ENCODE measurements around the gene ZFP28.

Gene ZFP28

DNA sequence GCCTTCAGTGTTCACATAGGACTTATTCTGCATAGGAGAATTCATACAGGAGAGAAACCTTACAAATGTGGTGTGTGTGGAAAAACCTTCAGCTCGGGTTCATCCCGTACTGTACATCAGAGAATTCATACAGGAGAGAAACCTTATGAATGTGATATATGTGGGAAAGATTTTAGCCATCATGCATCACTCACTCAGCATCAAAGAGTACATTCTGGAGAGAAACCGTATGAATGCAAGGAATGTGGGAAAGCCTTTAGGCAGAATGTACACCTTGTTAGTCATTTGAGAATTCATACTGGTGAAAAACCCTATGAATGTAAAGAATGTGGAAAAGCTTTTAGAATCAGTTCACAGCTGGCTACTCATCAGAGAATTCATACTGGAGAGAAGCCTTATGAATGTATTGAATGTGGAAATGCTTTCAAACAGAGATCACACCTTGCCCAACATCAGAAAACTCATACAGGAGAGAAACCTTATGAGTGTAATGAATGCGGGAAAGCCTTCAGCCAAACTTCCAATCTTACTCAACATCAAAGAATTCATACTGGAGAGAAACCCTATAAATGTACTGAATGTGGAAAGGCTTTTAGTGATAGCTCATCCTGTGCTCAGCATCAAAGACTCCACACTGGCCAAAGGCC lies 13.4 kb upstream of the ZFP28 start:
- Histone ChIP-seq H3K27me3 (no peaks in the 10 kb centered on the region), H3K4me1 (no peaks in the 10 kb centered on the region), H3K9me3 (peaks cover 18% of the 10 kb centered on the region), H3K4me3 (ENCODE audit: low read depth, low read length) (no peak overlapping the region), H3K36me3 (no peaks in the 10 kb centered on the region)
- TF ChIP-seq CTCF (IDR thresholded peaks at IDR 0.05; ENCODE audit: low read depth, low read length), result no peak
- no peak for DNase-seq

DNA sequence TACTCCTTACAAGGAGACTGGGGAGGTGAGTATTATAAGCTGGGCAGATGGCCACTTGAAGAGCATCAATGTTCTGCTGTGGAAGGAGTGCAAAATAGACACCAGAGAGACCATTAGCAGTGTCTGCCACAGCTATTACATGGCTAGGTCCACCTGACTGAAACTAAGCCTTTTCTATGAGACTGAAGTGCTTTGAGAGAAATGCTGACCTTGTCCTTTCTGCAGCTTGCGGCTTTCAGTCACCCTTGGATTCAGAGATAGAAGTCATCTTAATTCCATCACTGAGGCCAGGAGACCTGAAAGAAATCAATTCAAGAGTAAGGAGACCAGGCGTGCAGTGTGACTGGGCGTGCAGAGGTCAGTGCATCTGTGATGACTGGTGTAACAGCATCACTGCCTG lies 1.3 kb upstream of the ZFP28 start:
- no peaks in the 10 kb centered on the region for H3K27me3 ChIP-seq
- TF ChIP-seq CTCF (IDR thresholded peaks at IDR 0.05; ENCODE audit: low read depth, low read length), result no peak
- H3K9me3 ChIP-seq, result peaks cover 9% of the 10 kb centered on the region; the same call in 1 of the 2 replicates
- H3K4me3 ChIP-seq (ENCODE audit: low read depth, low read length), result no peak overlapping the region
- no peak for DNase-seq
- H3K4me1 ChIP-seq, result no peaks in the 10 kb centered on the region
- H3K36me3 ChIP-seq, result peaks cover 3% of the 10 kb centered on the region

DNA sequence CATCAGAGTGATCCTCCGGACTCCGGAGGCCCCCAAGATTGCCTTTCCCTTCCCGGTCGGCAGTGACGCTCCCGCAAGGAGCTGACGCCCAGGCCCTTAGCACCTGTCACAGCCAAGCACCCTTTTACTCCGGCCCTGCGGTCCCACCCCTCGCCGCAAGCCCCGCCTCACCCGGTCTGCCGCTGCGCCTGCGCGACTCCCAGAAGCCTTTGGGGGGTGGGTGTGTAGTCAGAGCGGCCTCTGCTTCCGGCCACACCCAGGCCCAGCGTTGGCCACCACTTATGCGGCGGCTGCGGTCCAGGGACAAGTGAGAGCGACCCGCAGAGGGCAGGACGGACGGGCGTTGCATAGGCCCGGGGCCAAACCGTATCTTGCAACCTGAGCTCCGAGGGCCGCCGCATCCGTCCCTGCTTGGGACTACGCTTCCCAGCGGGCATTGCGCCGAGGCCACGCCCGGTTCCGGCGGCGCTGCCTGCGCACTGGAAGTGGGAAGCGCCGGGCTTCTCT lies 441 bp upstream of the ZFP28 start:
- Histone ChIP-seq H3K4me1 (no peaks in the 10 kb centered on the region), H3K36me3 (peaks cover 3% of the 10 kb centered on the region), H3K27me3 (no peaks in the 10 kb centered on the region), H3K4me3 (ENCODE audit: low read depth, low read length) (peak overlapping the region; percentile 77), H3K9me3 (peaks cover 9% of the 10 kb centered on the region; the same call in 1 of the 2 replicates)
- peak; percentile 95 for DNase-seq
- TF ChIP-seq CTCF (IDR thresholded peaks at IDR 0.05; ENCODE audit: low read depth, low read length), result no peak

GRCh38 chr19:56543776-56544175 lies 5.0 kb downstream of the ZFP28 start:
- peaks cover 3% of the 10 kb centered on the region; the same call in 1 of the 2 replicates for H3K9me3 ChIP-seq
- DNase-seq, result no peak
- H3K27me3 ChIP-seq, result no peaks in the 10 kb centered on the region
- H3K4me3 ChIP-seq (ENCODE audit: low read depth, low read length), result no peak overlapping the region
- TF ChIP-seq CTCF (IDR thresholded peaks at IDR 0.05; ENCODE audit: low read depth, low read length), result no peak
- H3K36me3 ChIP-seq, result peaks cover 3% of the 10 kb centered on the region
- no peaks in the 10 kb centered on the region for H3K4me1 ChIP-seq

DNA sequence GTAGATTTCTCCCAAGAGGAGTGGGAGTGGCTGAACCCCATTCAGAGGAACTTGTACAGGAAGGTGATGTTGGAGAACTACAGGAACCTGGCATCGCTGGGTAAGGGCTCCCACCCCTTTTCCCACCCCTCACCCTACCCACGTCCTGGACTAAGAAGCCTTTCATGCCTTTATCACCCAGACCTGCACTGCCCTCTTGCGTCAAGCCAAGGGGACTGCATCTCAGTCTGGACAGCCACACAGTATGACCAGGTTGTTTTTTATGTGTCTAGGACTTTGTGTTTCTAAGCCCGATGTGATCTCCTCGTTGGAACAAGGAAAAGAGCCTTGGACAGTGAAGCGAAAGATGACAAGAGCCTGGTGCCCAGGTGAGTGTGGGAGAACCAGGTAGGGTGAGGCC lies 8.8 kb downstream of the ZFP28 start:
- no peaks in the 10 kb centered on the region for H3K9me3 ChIP-seq
- peak; percentile 42 for TF ChIP-seq CTCF (IDR thresholded peaks at IDR 0.05; ENCODE audit: low read depth, low read length)
- DNase-seq, result peak; percentile 22
- H3K4me1 ChIP-seq, result no peaks in the 10 kb centered on the region
- H3K4me3 ChIP-seq (ENCODE audit: low read depth, low read length), result no peak overlapping the region
- no peaks in the 10 kb centered on the region for H3K27me3 ChIP-seq
- peaks cover 18% of the 10 kb centered on the region for H3K36me3 ChIP-seq

DNA sequence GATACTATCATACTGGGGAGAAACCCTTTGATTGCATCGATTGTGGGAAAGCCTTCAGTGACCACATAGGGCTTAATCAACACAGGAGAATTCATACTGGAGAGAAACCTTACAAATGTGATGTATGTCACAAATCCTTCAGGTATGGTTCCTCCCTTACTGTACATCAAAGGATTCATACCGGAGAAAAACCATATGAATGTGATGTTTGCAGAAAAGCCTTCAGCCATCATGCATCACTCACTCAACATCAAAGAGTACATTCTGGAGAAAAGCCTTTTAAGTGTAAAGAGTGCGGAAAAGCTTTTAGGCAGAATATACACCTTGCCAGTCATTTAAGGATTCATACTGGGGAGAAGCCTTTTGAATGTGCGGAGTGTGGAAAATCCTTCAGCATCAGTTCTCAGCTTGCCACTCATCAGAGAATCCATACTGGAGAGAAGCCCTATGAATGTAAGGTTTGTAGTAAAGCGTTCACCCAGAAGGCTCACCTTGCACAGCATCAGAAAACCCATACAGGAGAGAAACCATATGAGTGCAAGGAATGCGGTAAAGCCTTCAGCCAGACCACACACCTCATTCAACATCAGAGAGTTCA lies 15.6 kb downstream of the ZFP28 start:
- DNase-seq, result no peak
- no peak for TF ChIP-seq CTCF (IDR thresholded peaks at IDR 0.05; ENCODE audit: low read depth, low read length)
- no peaks in the 10 kb centered on the region for H3K4me1 ChIP-seq
- H3K4me3 ChIP-seq (ENCODE audit: low read depth, low read length), result no peak overlapping the region
- H3K27me3 ChIP-seq, result no peaks in the 10 kb centered on the region
- H3K36me3 ChIP-seq, result peaks cover 24% of the 10 kb centered on the region
- peaks cover 8% of the 10 kb centered on the region for H3K9me3 ChIP-seq

Data from BE2C (cell line).